AG04449 (cell line): ENCODE results near the gene COL4A1.
A peak's percentile ranks its signal among the peaks of the same experiment; 100 is the strongest.
"Not testable (repeated sequence)": the region's sequence is repeated elsewhere in the genome, so short reads cannot be mapped to it uniquely, and the experiment has no call there.

Experiments
- CTCF ChIA-PET: fragments of 350-600 bp; formaldehyde crosslinking; extraction: SDS; loops from one replicate; lab custom pipeline; 2021; ENCODE audit warnings: antibody characterized with exemption; lab: Yijun Ruan, JAX
- POLR2A ChIA-PET: fragments of 400-600, 350-600 bp; formaldehyde crosslinking; extraction: SDS; loops from one replicate; lab custom pipeline; 2020; ENCODE audit warnings: antibody characterized with exemption, inconsistent platforms; lab: Yijun Ruan, JAX
- DNase-seq: peaks from one replicate; pipeline ENCODE4 v3.0.0-alpha.2; 2010; ENCODE audit warnings: low read depth, low spot score
- H3K4me3 ChIP-seq: 2 replicates; pipeline ENCODE4 v1.5.1; 2011; ENCODE audit warnings: low read depth, mild to moderate bottlenecking, control low read depth, low read length
- TF ChIP-seq, protein P1 (sequence below): IDR thresholded peaks from one replicate; pipeline ENCODE4 v1.5.1; 2011; ENCODE audit warnings: mild to moderate bottlenecking, moderate library complexity, low read length, control low read depth, inconsistent platforms; ENCODE audit not compliant: insufficient read depth; ENCODE audit errors: missing control alignments

The COL4A1 gene

DNA sequence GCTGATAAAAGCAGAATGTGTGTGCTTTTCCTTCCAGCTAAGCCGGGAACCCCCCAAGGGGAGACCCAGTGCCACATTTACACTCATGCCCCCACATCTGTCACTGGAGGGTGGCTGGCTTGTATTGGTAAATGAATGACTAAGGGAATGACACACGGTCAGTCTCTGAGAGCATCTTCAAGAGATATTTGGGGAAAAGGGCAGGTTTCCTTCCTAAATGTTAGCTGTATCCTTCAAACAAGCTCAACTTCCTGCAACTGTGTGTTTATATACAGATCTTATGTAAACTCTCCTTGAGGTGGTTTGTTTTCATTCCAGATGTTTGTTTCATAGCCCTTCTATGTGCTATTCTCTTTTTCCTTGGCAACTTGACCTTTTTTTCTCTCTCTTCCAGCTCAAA is 192.6 kb downstream of the COL4A1 start:
- POLR2A ChIA-PET: no interaction called here
- TF ChIP-seq, protein P1, sequence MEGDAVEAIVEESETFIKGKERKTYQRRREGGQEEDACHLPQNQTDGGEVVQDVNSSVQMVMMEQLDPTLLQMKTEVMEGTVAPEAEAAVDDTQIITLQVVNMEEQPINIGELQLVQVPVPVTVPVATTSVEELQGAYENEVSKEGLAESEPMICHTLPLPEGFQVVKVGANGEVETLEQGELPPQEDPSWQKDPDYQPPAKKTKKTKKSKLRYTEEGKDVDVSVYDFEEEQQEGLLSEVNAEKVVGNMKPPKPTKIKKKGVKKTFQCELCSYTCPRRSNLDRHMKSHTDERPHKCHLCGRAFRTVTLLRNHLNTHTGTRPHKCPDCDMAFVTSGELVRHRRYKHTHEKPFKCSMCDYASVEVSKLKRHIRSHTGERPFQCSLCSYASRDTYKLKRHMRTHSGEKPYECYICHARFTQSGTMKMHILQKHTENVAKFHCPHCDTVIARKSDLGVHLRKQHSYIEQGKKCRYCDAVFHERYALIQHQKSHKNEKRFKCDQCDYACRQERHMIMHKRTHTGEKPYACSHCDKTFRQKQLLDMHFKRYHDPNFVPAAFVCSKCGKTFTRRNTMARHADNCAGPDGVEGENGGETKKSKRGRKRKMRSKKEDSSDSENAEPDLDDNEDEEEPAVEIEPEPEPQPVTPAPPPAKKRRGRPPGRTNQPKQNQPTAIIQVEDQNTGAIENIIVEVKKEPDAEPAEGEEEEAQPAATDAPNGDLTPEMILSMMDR: no peak
- DNase-seq: no peak
- CTCF ChIA-PET: interaction anchor here (0.7 to 6.2 kb wide), 11 partner anchors 11 to 1199 kb away, joined by 3 to 40 read pairs (median 5); no protein-coding TSS in a partner anchor
- H3K4me3 ChIP-seq: no peak overlapping the region

GRCh38 chr13:110113284-110113764 is 193.6 kb downstream of the COL4A1 start:
- POLR2A ChIA-PET: no interaction called here
- TF ChIP-seq, protein P1: no peak
- no peak for DNase-seq
- no peak overlapping the region for H3K4me3 ChIP-seq
- CTCF ChIA-PET: interaction anchor here (0.6 to 6.2 kb wide), 15 partner anchors 9 to 1198 kb away, joined by 3 to 40 read pairs (median 4); no protein-coding TSS in a partner anchor

DNA sequence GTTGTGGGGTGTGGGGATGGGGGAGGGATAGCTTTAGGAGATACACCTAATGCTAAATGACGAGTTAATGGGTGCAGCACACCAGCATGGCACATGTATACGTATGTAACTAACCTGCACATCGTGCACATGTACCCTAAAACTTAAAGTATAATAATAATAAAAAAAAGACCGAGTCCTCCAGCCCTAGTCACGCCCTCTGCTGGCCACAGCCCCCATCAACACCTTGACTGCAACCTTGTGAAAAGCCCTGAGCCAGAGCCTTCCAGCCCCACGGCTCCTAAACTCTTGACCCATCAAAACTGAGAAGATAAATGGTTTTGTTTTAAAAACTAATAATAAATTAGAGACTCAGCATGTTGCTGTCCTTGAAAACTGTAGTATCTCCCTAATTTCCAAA is 194.6 kb downstream of the COL4A1 start:
- CTCF ChIA-PET: interaction anchor here (1.3 to 6.2 kb wide), 7 partner anchors 8 to 1151 kb away, joined by 3 to 28 read pairs (median 18); no protein-coding TSS in a partner anchor

GRCh38 chr13:110110783-110111182 is 196.2 kb downstream of the COL4A1 start:
- H3K4me3 ChIP-seq: no peak overlapping the region
- DNase-seq: no peak
- POLR2A ChIA-PET: no interaction called here
- CTCF ChIA-PET: interaction anchor here (1.1 to 3.6 kb wide), 5 partner anchors 12 to 1149 kb away, joined by 4 to 24 read pairs (median 11); no protein-coding TSS in a partner anchor
- TF ChIP-seq, protein P1: no peak

More for the DNA sequence above, 194.6 kb downstream of the COL4A1 start:
- POLR2A ChIA-PET, DNase-seq, H3K4me3 ChIP-seq: not testable (repeated sequence)
- TF ChIP-seq, protein P1: peak; percentile 40

DNA sequence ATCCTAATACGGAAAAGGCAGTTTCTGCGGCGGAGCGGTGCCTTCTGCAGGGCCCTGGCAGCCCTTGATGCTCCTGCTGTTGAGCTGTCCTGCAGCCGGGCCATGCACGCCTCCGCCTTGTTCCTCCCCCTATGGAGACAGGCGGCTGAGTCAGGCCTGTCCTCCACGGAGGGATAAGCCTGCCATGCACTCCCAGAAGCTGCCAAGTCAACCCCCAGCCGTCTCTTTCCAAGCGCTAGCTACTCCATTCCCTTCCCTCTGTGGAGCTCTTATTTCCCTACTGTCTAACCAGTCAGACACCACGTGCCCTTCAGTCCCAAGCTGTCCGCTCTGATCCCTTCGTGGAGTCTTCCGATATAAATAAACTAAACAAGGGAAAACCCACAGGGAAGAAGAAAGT is 197.0 kb downstream of the COL4A1 start:
- DNase-seq: peak; percentile 61
- no peak overlapping the region for H3K4me3 ChIP-seq
- TF ChIP-seq, protein P1: no peak
- POLR2A ChIA-PET: interaction anchor here (0.8 to 1.0 kb wide), 2 partner anchors 68 to 240 kb away, joined by 3 read pairs; no protein-coding TSS in a partner anchor
- CTCF ChIA-PET: interaction anchor here (0.7 to 3.6 kb wide), 24 partner anchors 10 to 1194 kb away, joined by 3 to 24 read pairs (median 4); no protein-coding TSS in a partner anchor

GRCh38 chr13:110109140-110109783 is 197.7 kb downstream of the COL4A1 start:
- CTCF ChIA-PET: interaction anchor here (0.7 to 3.6 kb wide), 20 partner anchors 10 to 1194 kb away, joined by 3 to 24 read pairs (median 4); no protein-coding TSS in a partner anchor
- TF ChIP-seq, protein P1: no peak

More at GRCh38 chr13:110109140-110109783, 197.7 kb downstream of the COL4A1 start:
- POLR2A ChIA-PET: interaction anchor here (0.8 to 1.0 kb wide), 2 partner anchors 67 to 239 kb away, joined by 3 read pairs; no protein-coding TSS in a partner anchor
- no peak for DNase-seq
- H3K4me3 ChIP-seq: no peak overlapping the region
